D721Med (cell line): Measurements from ENCODE around the gene CCDC83.

ENCODE experiments used
- DNase-seq: peaks from one replicate; pipeline ENCODE4 v3.0.0; 2011; ENCODE audit warnings: low spot score; ENCODE audit not compliant: insufficient read length
- FAIRE-seq: peaks from 2 replicates; lab custom pipeline; 2011; peaks lifted over from hg19 to GRCh38; lab: Jason Lieb, UNC
- CTCF ChIP-seq: IDR thresholded peaks from 2 replicates; pipeline ENCODE4 v1.5.1; 2012; ENCODE audit warnings: mild to moderate bottlenecking, control low read depth; ENCODE audit not compliant: insufficient read depth; ENCODE audit errors: missing control alignments

Gene CCDC83

GRCh38 chr11:85863855-85864254 lies 8.7 kb downstream of the CCDC83 start:
- DNase-seq (no peak), FAIRE-seq (no peak)
- no peak for TF ChIP-seq CTCF

- TF ChIP-seq CTCF = no peak
- FAIRE-seq (no peak), DNase-seq (no peak)
These were observed 11.1 kb downstream of the CCDC83 start for GRCh38 chr11:85866137-85866827.

GRCh38 chr11:85867751-85868150 lies 12.6 kb downstream of the CCDC83 start:
- DNase-seq (no peak), FAIRE-seq (no peak)
- no peak for TF ChIP-seq CTCF

- FAIRE-seq (no peak), DNase-seq (no peak)
- TF ChIP-seq CTCF = no peak
These were observed 14.6 kb downstream of the CCDC83 start for GRCh38 chr11:85869781-85870180.

GRCh38 chr11:85874265-85874664 lies 19.1 kb downstream of the CCDC83 start:
- FAIRE-seq (no peak), DNase-seq (no peak)

GRCh38 chr11:85875505-85875904 lies 20.3 kb downstream of the CCDC83 start:
- FAIRE-seq = no peak

More at GRCh38 chr11:85874265-85874664, 19.1 kb downstream of the CCDC83 start:
- no peak for TF ChIP-seq CTCF

More at GRCh38 chr11:85875505-85875904, 20.3 kb downstream of the CCDC83 start:
- no peak for TF ChIP-seq CTCF
- DNase-seq = no peak
